ENCODE measurements around the gene GPC6.

DNA sequence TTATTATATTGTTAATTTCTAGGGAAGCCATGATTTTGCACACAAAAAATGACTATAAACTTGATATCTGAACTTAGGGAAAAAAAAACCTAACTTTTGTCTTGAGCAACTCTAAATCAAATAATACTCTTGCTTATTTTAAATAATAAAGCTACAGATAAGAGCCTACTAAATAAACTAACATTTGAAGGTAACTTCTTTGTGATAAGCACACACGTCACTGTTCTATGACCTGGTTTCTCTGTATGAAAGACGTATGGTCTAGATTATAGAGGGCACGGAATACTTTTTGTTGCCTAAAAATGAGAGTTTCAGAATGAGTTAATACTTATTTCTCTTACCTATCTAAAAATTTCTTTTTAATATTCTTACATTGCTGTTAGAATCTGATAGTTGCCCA is 649.6 kb downstream of the GPC6 start:
- TF ChIP-seq, protein P1, sequence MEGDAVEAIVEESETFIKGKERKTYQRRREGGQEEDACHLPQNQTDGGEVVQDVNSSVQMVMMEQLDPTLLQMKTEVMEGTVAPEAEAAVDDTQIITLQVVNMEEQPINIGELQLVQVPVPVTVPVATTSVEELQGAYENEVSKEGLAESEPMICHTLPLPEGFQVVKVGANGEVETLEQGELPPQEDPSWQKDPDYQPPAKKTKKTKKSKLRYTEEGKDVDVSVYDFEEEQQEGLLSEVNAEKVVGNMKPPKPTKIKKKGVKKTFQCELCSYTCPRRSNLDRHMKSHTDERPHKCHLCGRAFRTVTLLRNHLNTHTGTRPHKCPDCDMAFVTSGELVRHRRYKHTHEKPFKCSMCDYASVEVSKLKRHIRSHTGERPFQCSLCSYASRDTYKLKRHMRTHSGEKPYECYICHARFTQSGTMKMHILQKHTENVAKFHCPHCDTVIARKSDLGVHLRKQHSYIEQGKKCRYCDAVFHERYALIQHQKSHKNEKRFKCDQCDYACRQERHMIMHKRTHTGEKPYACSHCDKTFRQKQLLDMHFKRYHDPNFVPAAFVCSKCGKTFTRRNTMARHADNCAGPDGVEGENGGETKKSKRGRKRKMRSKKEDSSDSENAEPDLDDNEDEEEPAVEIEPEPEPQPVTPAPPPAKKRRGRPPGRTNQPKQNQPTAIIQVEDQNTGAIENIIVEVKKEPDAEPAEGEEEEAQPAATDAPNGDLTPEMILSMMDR (IDR thresholded peaks at IDR 0.05; ENCODE audit: poor library complexity), result no peak
- TF ChIP-seq EZH2phosphoT487 (IDR thresholded peaks at IDR 0.05; ENCODE audit: low read depth, severe bottlenecking, unreplicated experiment) (no peak), EZH2 (IDR thresholded peaks at IDR 0.05; ENCODE audit: borderline replicate concordance) (no peak)
